Femur (tissue), 1 donor: ENCODE measurements around the gene BTNL2.

ENCODE experiments used
- DNase-seq: peaks from one replicate; pipeline ENCODE4 v3.0.0-alpha.2; 2017

BTNL2 gene

GRCh38 chr6:32413427-32414047 is 6.6 kb upstream of the BTNL2 start:
- peak; percentile 86 for DNase-seq

GRCh38 chr6:32411566-32412327 is 4.8 kb upstream of the BTNL2 start:
- no peak for DNase-seq

- DNase-seq: no peak
Measured at GRCh38 chr6:32410906-32411305, 3.9 kb upstream of the BTNL2 start.

- DNase-seq: no peak
Measured at GRCh38 chr6:32406197-32406596, 784 bp downstream of the BTNL2 start.

GRCh38 chr6:32405656-32406055 is 1.3 kb downstream of the BTNL2 start:
- no peak for DNase-seq

GRCh38 chr6:32402812-32403211 is 4.2 kb downstream of the BTNL2 start:
- no peak for DNase-seq

GRCh38 chr6:32401284-32401963 is 5.6 kb downstream of the BTNL2 start:
- DNase-seq: no peak

- DNase-seq: no peak
Measured at GRCh38 chr6:32397252-32397920, 9.6 kb downstream of the BTNL2 start.

- DNase-seq: no peak
Measured at GRCh38 chr6:32396028-32396427, 11.0 kb downstream of the BTNL2 start.

GRCh38 chr6:32393665-32394420 is 13.1 kb downstream of the BTNL2 start:
- DNase-seq: peak; percentile 52

GRCh38 chr6:32391505-32391904 is 15.5 kb downstream of the BTNL2 start:
- no peak for DNase-seq

GRCh38 chr6:32387589-32388340 is 19.2 kb downstream of the BTNL2 start:
- no peak for DNase-seq

- DNase-seq: no peak
Measured at GRCh38 chr6:32386040-32386439, 20.9 kb downstream of the BTNL2 start.

- no peak for DNase-seq
Measured at GRCh38 chr6:32382757-32383420, 24.1 kb downstream of the BTNL2 start.

- no peak for DNase-seq
Measured at GRCh38 chr6:32379545-32379944, 27.4 kb downstream of the BTNL2 start.

- DNase-seq: no peak
Measured at GRCh38 chr6:32375739-32376529, 31.0 kb downstream of the BTNL2 start.

- no peak for DNase-seq
Measured at GRCh38 chr6:32371803-32372202, 35.2 kb downstream of the BTNL2 start, which contains the start of gene TSBP1. Gene TSBP1, minus strand, starts transcription at chr6:32371903. Its CDS starts 197 bp downstream, at chr6:32371706.

- no peak for DNase-seq
Measured at GRCh38 chr6:32371229-32371628, 35.8 kb downstream of the BTNL2 start.

GRCh38 chr6:32370505-32370904 is 36.5 kb downstream of the BTNL2 start:
- no peak for DNase-seq

- no peak for DNase-seq
Measured at GRCh38 chr6:32369660-32370059, 37.3 kb downstream of the BTNL2 start.
